AG04449 (cell line): Measurements from ENCODE around the gene TLE4.
"Not testable (repeated sequence)": the region's sequence is repeated elsewhere in the genome, so short reads cannot be mapped to it uniquely, and the experiment has no call there.

ENCODE experiments used
- CTCF ChIA-PET: fragments of 350-600 bp; formaldehyde crosslinking; extraction: SDS; loops from one replicate; lab custom pipeline; 2021; ENCODE audit warnings: antibody characterized with exemption; lab: Yijun Ruan, JAX
- POLR2A ChIA-PET: fragments of 400-600, 350-600 bp; formaldehyde crosslinking; extraction: SDS; loops from one replicate; lab custom pipeline; 2020; ENCODE audit warnings: antibody characterized with exemption, inconsistent platforms; lab: Yijun Ruan, JAX
- DNase-seq: peaks from one replicate; pipeline ENCODE4 v3.0.0-alpha.2; 2010; ENCODE audit warnings: low read depth, low spot score
- H3K4me3 ChIP-seq: 2 replicates; pipeline ENCODE4 v1.5.1; 2011; ENCODE audit warnings: low read depth, mild to moderate bottlenecking, control low read depth, low read length
- TF ChIP-seq, protein P1 (sequence below): IDR thresholded peaks from one replicate; pipeline ENCODE4 v1.5.1; 2011; ENCODE audit warnings: mild to moderate bottlenecking, moderate library complexity, low read length, control low read depth, inconsistent platforms; ENCODE audit not compliant: insufficient read depth; ENCODE audit errors: missing control alignments

Gene TLE4

DNA sequence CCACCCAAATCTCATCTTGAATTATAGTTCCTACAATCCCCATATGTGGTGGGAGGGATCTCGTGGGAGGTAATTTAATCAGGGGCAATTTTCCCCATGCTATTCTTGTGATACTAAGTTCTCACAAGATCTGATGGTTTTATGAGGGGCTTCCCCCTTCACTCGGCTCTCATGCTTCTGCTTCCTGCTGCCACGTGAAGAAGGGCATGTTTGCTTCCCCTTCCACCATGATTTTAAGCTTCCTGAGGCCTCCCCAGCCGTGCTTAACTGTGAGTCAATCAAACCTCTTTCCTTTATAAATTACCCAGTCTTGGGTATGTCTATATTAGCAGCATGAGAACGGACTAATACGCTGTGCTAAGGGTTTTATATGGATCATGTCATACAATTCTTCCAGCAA lies 72.3 kb downstream of the TLE4 start:
- CTCF ChIA-PET, result interaction anchor here (1.4 kb wide), 1 partner anchor 19 kb away, joined by 3 read pairs; no protein-coding TSS in a partner anchor
- POLR2A ChIA-PET, result no interaction called here
- TF ChIP-seq, protein P1, sequence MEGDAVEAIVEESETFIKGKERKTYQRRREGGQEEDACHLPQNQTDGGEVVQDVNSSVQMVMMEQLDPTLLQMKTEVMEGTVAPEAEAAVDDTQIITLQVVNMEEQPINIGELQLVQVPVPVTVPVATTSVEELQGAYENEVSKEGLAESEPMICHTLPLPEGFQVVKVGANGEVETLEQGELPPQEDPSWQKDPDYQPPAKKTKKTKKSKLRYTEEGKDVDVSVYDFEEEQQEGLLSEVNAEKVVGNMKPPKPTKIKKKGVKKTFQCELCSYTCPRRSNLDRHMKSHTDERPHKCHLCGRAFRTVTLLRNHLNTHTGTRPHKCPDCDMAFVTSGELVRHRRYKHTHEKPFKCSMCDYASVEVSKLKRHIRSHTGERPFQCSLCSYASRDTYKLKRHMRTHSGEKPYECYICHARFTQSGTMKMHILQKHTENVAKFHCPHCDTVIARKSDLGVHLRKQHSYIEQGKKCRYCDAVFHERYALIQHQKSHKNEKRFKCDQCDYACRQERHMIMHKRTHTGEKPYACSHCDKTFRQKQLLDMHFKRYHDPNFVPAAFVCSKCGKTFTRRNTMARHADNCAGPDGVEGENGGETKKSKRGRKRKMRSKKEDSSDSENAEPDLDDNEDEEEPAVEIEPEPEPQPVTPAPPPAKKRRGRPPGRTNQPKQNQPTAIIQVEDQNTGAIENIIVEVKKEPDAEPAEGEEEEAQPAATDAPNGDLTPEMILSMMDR, result no peak
- H3K4me3 ChIP-seq, result no peak overlapping the region
- no peak for DNase-seq

- CTCF ChIA-PET, result no interaction called here
- no peak for DNase-seq
- TF ChIP-seq, protein P1, result no peak
- POLR2A ChIA-PET, result no interaction called here
- no peak overlapping the region for H3K4me3 ChIP-seq
Measured at GRCh38 chr9:79644601-79645000, 72.8 kb downstream of the TLE4 start.

DNA sequence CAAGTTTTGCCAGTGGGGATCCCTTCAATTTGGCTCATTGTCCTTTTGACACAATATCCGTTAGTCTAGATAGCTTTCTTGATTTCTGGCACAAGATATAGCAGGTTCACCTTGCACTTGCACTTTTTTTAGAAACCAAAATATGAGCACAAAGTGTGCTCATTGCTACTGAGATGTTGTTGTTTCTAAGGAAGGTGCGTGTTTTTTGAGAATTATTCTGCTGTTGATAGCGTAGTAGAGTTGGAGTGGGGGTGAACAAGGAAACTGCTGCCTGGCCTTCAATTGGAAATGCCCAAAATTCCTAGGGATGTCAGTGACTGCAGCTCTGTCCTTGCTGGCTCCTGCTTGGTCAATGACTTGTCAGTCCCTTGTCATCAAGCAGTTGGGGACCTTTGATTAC lies 73.3 kb downstream of the TLE4 start:
- DNase-seq, result no peak
- H3K4me3 ChIP-seq, result no peak overlapping the region
- ChIA-PET POLR2A (no interaction called here), CTCF (no interaction called here)
- TF ChIP-seq, protein P1, result no peak

DNA sequence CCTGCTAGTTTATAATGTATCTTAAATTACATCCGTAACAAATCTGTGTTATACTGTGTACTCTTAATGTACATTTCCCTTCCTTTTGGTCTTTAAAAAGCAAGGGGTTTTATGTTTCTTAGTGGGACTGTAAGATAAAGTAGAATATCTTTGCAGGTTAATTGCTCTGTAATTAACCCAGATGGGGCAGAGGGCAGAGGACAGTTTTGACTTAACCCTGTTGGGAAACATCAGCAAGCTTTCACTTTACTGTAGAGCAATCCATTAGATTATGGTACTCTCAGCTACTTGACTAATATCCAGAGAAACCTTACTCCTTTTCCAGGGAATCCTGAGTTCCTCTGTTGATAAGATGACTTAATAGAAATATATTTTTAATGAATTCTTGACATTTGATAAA lies 74.3 kb downstream of the TLE4 start:
- ChIA-PET POLR2A (no interaction called here), CTCF (no interaction called here)
- H3K4me3 ChIP-seq, result no peak overlapping the region
- TF ChIP-seq, protein P1, result no peak
- DNase-seq, result no peak

DNA sequence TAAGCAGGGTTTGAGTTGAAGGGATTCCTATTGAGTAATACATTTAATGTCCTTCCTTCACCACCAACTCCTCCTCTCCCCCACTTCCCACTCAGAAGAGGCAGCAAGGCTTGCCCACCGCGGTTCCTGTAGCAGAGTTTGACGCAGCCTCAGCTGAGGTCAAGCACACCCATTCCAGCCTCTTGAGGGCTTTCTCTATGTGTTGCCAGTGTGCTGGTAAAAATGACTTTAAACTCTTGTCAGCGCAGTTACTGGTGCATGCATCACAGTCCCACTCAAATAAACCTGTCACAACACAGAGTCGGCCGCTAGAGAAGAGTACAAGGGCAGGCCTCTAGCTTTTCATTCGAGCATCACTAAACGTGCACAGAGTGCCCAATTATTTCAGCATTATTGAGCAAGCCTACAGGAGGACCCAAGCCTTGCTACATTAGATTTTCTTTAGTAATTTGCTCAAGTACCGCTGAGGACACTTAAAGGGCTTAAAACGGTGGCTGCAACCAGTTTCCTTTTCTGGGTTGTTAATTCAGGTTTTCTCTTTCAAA lies 79.6 kb downstream of the TLE4 start:
- ChIA-PET CTCF (no interaction called here), POLR2A (no interaction called here)
- TF ChIP-seq, protein P1, result no peak
- DNase-seq, result no peak
- H3K4me3 ChIP-seq, result no peak overlapping the region

DNA sequence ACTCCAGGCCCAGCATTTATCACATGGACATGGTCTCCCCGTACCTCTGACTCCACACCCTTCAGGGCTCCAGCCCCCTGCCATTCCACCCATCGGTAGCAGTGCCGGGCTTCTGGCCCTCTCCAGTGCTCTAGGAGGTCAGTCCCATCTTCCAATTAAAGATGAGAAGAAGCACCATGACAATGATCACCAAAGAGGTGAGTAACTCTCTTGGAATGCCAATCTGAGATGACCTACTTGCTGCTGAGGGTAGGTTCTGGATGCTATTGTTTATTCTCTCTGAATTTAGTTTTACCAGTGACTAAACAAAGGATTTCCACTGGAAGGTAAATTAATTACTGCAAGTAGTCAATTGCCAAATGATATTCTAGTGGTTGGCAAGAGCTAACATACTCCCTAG lies 80.8 kb downstream of the TLE4 start:
- no peak for DNase-seq

DNA sequence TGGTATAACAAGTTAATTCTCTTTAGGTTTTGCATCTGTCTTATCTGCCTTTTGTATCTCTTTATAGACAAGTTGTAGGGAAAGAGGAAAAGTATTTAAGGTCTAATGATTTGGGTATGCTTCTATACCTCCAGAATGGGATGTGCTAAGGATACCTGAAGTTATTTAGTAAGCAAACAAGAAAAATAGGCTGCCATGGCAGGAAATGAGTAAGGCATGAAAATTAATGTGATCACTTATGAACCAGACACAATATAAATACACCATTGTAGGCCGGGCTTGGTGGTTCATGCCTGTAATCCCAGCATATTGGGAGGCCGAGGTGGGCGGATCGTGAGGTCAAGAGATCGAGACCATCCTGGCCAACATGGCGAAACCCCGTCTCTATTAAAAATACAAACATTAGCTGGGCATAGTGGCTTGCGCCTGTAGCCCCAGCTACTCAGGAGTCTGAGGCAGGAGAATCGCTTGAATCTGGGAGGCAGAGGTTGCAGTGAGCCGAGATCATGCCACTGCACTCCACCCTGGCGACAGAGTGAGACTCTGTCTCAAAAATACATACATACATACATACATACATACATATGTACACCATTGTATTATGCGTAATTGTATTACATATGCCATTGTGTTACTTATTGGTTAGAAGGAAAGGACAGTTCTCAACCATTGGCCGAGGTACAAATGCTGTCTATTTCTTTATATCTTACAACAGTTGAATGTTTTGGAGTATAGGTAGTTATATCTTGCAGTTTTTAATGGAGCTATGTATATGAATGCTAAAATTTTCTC lies 83.0 kb downstream of the TLE4 start:
- DNase-seq, H3K4me3 ChIP-seq, POLR2A ChIA-PET, CTCF ChIA-PET: not testable (repeated sequence)

More for the DNA sequence above, 80.8 kb downstream of the TLE4 start:
- ChIA-PET POLR2A (no interaction called here), CTCF (no interaction called here)
- TF ChIP-seq, protein P1, result no peak
- H3K4me3 ChIP-seq, result no peak overlapping the region
